Left lung (tissue), 10 donors: ENCODE measurements around the gene ALPG. TPM values are rescaled to one million over a fixed set of nuclear protein-coding genes. Genes with fewer than 3 reads are reported as not detected.
"Not testable (repeated sequence)": the region's sequence is repeated elsewhere in the genome, so short reads cannot be mapped to it uniquely, and the experiment has no call there.

ENCODE experiments used
- ATAC-seq: fragments of 200-7000 bp; cut with Tn5 transposase; one replicate; pipeline ENCODE4 v1.9.1; 2020; ENCODE audit warnings: moderate library complexity
- DNase-seq, 4 donors: peaks; one replicate each; pipeline ENCODE4 v3.0.0-alpha.2; 2013 to 2020
- H3K27ac ChIP-seq, 2 donors: fragments of 200-600 bp; sonication (generic) in 1 of 2; one replicate each; pipeline versions ENCODE4 v1.5.0 to v1.8.0; 2020 to 2021
- H3K27me3 ChIP-seq, 2 donors: fragments of 200-600 bp; sonication (generic) in 1 of 2; one replicate each; pipeline versions ENCODE4 v1.5.0 to v1.8.0; 2020 to 2021
- H3K36me3 ChIP-seq, 2 donors: fragments of 200-600 bp; sonication (generic) in 1 of 2; one replicate each; pipeline versions ENCODE4 v1.5.0 to v1.8.0; 2020 to 2021
- H3K4me1 ChIP-seq, 2 donors: fragments of 200-600 bp; one replicate each; pipeline ENCODE4 v1.8.0; 2021
- H3K4me3 ChIP-seq, 2 donors: fragments of 200-600 bp; sonication (generic) in 1 of 2; one replicate each; pipeline versions ENCODE4 v1.5.0 to v1.8.0; 2020 to 2021; ENCODE audit warnings: mild to moderate bottlenecking in 1 of 2
- H3K9me3 ChIP-seq, 2 donors: fragments of 200-600 bp; sonication (generic) in 1 of 2; one replicate each; pipeline versions ENCODE4 v1.5.0 to v1.8.0; 2020 to 2021
- intact Hi-C, 2 donors: fragments of 100-400 bp; cut with DNase I; formaldehyde crosslinking; loops; one replicate each; pipeline versions ENCODE4 v1.11.2 to v1.14.2; 2022
- polyA plus RNA-seq, 6 donors: library from polyadenylated mRNA; unstranded; fragments of 120-200 nt; gene quantifications; one replicate each; pipeline ENCODE4 v1.2.1, GENCODE V29; 2013; ENCODE audit not compliant: insufficient read length in 6 of 6
- total RNA-seq, 2 donors: library from RNA; stranded (reverse); fragmentation: NEBNext Ultra II Directional; extraction: Animal tissue kit (Norgen Biotek cat#: 25700); gene quantifications; one replicate each; pipeline ENCODE4 v1.2.1, GENCODE V29; 2021
- TF ChIP-seq, protein P1 (sequence below), 2 donors: fragments of 200-600 bp; sonication (generic) in 1 of 2; IDR thresholded peaks; one replicate each; pipeline versions ENCODE4 v1.5.0 to v1.8.0; 2021; ENCODE audit warnings: antibody characterized with exemption in 2 of 2
- donor health status: DM: no; HTN: yes; CAD: no.
- donor health status: DM: no; HTN: no; CAD: no.

The ALPG gene
- total and polyA plus RNA-seq, 8 donors: 0.08 to 0.16 TPM; not detected in 6

DNA sequence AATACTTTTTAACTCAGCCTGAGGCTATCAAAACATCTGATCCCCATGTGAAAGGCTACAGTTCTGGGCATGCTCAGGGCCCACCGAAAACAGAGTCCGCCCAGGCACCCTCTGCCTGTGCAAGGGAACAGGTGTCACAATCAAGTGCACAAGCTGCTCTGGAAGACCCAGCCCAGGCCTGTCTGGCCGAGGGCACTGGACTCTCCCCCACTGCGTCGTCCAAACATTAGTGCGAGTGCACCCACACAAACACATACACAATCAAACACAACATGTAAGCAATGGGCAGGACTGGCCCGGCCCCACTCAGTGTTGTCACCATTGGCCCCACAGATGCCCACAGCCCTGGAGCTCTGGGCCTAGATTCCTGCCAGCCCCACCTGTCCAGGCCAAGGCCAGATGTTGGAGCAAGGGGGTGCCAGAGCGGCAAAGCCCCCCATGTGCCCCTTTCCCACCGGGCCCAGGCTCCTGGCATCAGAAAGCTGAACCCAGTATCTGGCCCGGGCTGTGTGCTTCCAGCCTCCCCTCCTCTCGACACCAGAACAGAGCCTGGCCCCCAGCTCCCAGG, 617 bp upstream of the ALPG start:
- TF ChIP-seq, protein P1, sequence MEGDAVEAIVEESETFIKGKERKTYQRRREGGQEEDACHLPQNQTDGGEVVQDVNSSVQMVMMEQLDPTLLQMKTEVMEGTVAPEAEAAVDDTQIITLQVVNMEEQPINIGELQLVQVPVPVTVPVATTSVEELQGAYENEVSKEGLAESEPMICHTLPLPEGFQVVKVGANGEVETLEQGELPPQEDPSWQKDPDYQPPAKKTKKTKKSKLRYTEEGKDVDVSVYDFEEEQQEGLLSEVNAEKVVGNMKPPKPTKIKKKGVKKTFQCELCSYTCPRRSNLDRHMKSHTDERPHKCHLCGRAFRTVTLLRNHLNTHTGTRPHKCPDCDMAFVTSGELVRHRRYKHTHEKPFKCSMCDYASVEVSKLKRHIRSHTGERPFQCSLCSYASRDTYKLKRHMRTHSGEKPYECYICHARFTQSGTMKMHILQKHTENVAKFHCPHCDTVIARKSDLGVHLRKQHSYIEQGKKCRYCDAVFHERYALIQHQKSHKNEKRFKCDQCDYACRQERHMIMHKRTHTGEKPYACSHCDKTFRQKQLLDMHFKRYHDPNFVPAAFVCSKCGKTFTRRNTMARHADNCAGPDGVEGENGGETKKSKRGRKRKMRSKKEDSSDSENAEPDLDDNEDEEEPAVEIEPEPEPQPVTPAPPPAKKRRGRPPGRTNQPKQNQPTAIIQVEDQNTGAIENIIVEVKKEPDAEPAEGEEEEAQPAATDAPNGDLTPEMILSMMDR (IDR thresholded peaks at IDR 0.05): no peak
- Histone ChIP-seq H3K4me3 (no peak overlapping the region), H3K4me1 (no peaks in the 10 kb centered on the region), H3K36me3 (no peaks in the 10 kb centered on the region), H3K27ac (no peak overlapping the region), H3K27me3 (peaks cover 0 to 23% of the 10 kb centered on the region in 2 donors), H3K9me3 (no peaks in the 10 kb centered on the region)
- no peak for ATAC-seq
- intact Hi-C loops: no loop called here
- no peak for DNase-seq

DNA sequence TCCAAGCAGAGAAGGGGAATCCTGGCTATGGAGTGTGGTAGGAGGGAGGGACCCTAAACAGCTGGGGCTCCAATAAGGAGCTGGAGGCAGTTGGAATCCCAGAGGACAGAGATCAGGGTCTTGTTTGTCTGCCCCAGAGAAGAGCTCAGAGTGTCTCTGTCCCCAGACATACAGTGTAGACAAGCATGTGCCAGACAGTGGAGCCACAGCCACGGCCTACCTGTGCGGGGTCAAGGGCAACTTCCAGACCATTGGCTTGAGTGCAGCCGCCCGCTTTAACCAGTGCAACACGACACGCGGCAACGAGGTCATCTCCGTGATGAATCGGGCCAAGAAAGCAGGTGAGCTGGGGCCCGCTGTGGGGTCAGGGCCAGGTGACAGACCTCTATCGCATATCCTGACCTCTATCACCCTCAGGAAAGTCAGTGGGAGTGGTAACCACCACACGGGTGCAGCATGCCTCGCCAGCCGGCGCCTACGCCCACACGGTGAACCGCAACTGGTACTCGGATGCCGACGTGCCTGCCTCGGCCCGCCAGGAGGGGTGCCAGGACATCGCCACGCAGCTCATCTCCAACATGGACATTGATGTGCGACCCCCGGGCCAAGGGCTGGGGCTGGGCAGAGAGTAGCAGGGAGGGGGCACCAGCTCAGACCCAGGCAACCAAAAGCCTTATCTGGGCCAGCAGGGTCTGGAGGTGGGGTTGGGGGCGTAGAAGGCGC, 945 bp downstream of the ALPG start:
- not testable (repeated sequence) for ATAC-seq

DNA sequence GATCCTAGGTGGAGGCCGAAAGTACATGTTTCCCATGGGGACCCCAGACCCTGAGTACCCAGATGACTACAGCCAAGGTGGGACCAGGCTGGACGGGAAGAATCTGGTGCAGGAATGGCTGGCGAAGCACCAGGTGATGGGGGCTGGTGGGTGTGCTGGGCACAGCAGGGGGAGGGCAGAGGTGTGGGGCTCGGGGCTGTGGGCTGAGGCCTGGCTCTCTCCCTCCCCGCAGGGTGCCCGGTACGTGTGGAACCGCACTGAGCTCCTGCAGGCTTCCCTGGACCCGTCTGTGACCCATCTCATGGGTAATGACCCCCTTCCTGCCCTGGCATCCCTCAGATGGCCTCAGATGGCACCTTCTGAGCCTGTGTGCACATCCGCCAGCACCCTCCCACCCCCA, 1.6 kb downstream of the ALPG start:
- H3K27ac ChIP-seq, DNase-seq, intact Hi-C loops, ATAC-seq, H3K4me1 ChIP-seq, H3K36me3 ChIP-seq, H3K9me3 ChIP-seq, H3K4me3 ChIP-seq: not testable (repeated sequence)
- H3K27me3 ChIP-seq: peaks cover 0 to 38% of the 10 kb centered on the region in 2 donors

More for the DNA sequence above, 945 bp downstream of the ALPG start:
- H3K4me1 ChIP-seq, H3K4me3 ChIP-seq, H3K36me3 ChIP-seq, intact Hi-C loops, H3K27ac ChIP-seq, H3K9me3 ChIP-seq: not testable (repeated sequence)
- DNase-seq: peak in 1 of 4 donors; percentile 80
- H3K27me3 ChIP-seq: peaks cover 0 to 31% of the 10 kb centered on the region in 2 donors

DNA sequence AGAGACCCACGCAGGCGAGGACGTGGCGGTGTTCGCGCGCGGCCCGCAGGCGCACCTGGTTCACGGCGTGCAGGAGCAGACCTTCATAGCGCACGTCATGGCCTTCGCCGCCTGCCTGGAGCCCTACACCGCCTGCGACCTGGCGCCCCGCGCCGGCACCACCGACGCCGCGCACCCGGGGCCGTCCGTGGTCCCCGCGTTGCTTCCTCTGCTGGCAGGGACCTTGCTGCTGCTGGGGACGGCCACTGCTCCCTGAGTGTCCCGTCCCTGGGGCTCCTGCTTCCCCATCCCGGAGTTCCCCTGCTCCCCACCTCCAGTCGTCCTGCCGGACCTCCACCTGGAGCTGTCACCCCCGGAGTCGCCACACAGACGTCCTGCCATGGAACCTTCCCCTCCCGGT, 3.0 kb downstream of the ALPG start:
- H3K27me3 ChIP-seq: peaks cover 0 to 52% of the 10 kb centered on the region in 2 donors
- intact Hi-C loops, H3K36me3 ChIP-seq, ATAC-seq, H3K4me3 ChIP-seq, DNase-seq, H3K4me1 ChIP-seq, H3K9me3 ChIP-seq, H3K27ac ChIP-seq: not testable (repeated sequence)

DNA sequence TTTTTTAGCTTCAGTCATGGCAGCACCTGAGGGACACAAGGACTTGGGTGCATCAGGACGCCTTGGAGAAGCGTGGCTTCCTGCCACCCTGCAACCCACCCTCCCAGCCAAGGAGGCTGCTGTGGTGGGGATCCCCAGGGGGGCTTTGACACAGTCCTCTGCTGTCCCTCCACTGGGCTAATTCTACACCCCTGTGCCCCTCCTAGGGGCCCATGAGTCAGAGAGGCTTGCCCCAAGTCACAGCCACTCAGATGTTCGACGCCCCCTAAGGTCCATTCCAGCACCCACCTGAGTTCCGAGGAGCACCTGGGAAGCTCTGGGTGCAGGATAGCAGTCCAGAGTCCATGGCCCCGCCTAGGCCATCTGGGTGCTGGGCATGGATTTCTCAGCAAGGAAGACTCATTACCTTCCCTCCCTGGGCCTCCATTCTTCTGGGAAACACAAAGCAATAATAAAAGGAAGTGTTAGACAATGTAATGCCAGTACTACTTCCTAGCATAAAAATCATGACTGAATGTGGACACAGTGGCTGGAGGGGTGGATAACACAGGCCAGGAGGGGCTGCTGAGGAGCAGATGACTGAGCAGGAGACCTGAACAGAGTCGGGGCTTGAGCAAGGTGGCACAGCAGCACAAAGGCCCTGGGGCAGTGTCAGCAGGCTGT, 3.7 kb downstream of the ALPG start:
- TF ChIP-seq, protein P1 (IDR thresholded peaks at IDR 0.05): no peak

DNA sequence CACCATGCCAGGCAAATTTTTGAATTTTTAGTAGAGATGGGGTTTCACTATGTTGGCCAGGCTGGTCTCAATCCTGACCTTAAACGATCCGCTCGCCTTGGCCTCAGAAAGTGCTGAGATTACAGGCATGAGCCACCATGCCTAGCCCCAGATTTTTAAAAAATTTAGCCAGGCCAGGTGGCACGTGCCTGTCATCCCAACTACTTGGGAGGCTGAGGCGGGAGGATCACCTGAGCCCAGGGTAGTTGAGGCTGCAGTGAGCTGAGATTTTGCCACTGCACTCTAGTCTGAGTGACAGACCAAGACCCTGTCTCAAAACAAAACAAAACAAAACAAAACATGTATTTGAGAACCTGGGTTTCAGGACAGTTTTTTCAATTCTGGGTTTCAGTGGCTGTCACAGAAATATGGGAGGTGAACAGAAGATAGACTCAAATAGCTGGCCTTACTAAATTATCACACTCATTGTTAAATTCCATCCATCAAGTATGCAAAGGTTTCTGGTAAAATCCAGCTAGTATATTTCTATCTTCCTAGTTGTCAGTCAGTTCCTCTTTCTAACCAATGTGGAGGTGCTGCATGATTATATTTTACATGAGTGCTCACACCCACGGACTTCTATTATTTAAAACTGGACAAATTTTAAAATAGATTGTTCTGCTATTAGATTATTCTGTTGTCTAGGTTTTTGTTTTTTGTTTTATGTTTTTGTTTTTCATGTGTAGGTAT, 5.4 kb downstream of the ALPG start:
- Histone ChIP-seq H3K9me3 (no peaks in the 10 kb centered on the region), H3K4me3 (no peak overlapping the region), H3K27me3 (peaks cover 0 to 76% of the 10 kb centered on the region in 2 donors), H3K4me1 (no peaks in the 10 kb centered on the region), H3K36me3 (no peaks in the 10 kb centered on the region), H3K27ac (no peak overlapping the region)
- DNase-seq: no peak
- intact Hi-C loops: no loop called here
- ATAC-seq: no peak
- TF ChIP-seq, protein P1 (IDR thresholded peaks at IDR 0.05): no peak

More for the DNA sequence above, 3.7 kb downstream of the ALPG start:
- Histone ChIP-seq H3K9me3 (no peaks in the 10 kb centered on the region), H3K27ac (no peak overlapping the region), H3K27me3 (peaks cover 0 to 59% of the 10 kb centered on the region in 2 donors), H3K4me3 (no peak overlapping the region), H3K36me3 (no peaks in the 10 kb centered on the region), H3K4me1 (no peaks in the 10 kb centered on the region)
- no peak for ATAC-seq
- no peak for DNase-seq
- intact Hi-C loops: no loop called here
